Activated T-helper 17 cell treated with anti-CD3 and anti-CD28 coated beads, Interleukin-2, amount 50 U/mL, for 72 hours (primary cell): ENCODE data around the gene LPAR1. TPM values are rescaled to one million over a fixed set of nuclear protein-coding genes. Genes with fewer than 3 reads are reported as not detected.

ENCODE experiments used
- ATAC-seq: fragments of 150-1000 bp; cut with Tn5 transposase; replicated peaks from 2 replicates; pipeline ENCODE4 v1.10.0; 2021; ENCODE audit warnings: mild to moderate bottlenecking, moderate library complexity
- H3K27ac Mint-ChIP-seq: one replicate; pipeline ENCODE4 v1.8.0; 2022; ENCODE audit warnings: mixed read lengths
- H3K27me3 Mint-ChIP-seq: one replicate; pipeline ENCODE4 v1.8.0; 2022; ENCODE audit warnings: mixed read lengths
- H3K36me3 Mint-ChIP-seq: one replicate; pipeline ENCODE4 v1.8.0; 2022; ENCODE audit warnings: low read depth, mild to moderate bottlenecking, mixed read lengths
- H3K4me1 Mint-ChIP-seq: one replicate; pipeline ENCODE4 v1.8.0; 2022; ENCODE audit warnings: mixed read lengths
- H3K4me3 Mint-ChIP-seq: one replicate; pipeline ENCODE4 v1.8.0; 2022; ENCODE audit warnings: mild to moderate bottlenecking, mixed read lengths
- H3K9me3 Mint-ChIP-seq: one replicate; pipeline ENCODE4 v1.8.0; 2022; ENCODE audit warnings: mixed read lengths
- total RNA-seq, 2 donors: library from RNA; stranded (reverse); gene quantifications; one replicate each; pipeline ENCODE4 v1.2.3, GENCODE V29; 2022

The LPAR1 gene
- total RNA-seq, 2 donors from 2014 or later, result not detected

DNA sequence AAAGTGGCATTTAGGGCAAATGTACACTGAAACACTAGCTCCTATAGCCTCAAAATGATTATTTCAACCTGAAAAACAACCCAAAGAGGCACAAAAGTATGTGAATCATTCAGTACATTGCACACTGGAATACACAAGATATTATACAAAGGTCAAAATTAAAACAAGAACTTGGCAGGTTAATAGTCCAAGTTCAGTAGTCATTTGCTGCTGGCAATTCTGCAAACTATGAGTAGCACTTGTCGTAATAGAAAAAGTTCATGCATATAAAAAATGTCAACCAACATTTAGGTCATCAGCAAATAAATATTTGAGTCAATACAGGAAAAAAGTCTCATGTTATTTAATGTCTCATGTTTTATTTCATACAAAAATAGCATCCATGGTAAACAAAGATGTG, 98.7 kb downstream of the LPAR1 start:
- H3K27ac Mint-ChIP-seq, result no peak overlapping the region
- H3K36me3 Mint-ChIP-seq, result no peaks in the 10 kb centered on the region
- ATAC-seq, result no peak
- H3K27me3 Mint-ChIP-seq, result no peaks in the 10 kb centered on the region
- H3K4me1 Mint-ChIP-seq, result no peaks in the 10 kb centered on the region
- no peak overlapping the region for H3K4me3 Mint-ChIP-seq
- no peaks in the 10 kb centered on the region for H3K9me3 Mint-ChIP-seq

DNA sequence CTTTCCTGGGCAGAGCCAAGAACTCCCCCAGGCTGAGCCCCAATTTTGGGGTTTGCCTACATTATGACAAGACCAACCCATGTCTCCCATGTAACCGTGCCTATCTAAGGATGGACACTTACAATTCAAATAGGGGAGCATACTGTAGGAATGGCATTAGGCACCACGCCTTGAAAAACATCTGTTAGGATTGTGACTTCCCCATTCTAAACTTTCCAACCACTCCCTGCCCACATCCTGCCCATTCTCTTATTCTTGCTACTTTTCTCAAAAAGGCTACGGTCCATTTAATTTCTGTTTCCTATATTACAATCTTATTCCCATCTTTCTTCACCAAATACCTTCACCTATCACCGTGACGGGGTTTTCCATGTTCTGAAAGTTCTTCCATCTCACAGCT, 99.2 kb downstream of the LPAR1 start:
- no peak overlapping the region for H3K27ac Mint-ChIP-seq
- H3K9me3 Mint-ChIP-seq, result no peaks in the 10 kb centered on the region
- ATAC-seq, result no peak
- no peak overlapping the region for H3K4me3 Mint-ChIP-seq
- no peaks in the 10 kb centered on the region for H3K27me3 Mint-ChIP-seq
- H3K4me1 Mint-ChIP-seq, result no peaks in the 10 kb centered on the region
- H3K36me3 Mint-ChIP-seq, result no peaks in the 10 kb centered on the region

DNA sequence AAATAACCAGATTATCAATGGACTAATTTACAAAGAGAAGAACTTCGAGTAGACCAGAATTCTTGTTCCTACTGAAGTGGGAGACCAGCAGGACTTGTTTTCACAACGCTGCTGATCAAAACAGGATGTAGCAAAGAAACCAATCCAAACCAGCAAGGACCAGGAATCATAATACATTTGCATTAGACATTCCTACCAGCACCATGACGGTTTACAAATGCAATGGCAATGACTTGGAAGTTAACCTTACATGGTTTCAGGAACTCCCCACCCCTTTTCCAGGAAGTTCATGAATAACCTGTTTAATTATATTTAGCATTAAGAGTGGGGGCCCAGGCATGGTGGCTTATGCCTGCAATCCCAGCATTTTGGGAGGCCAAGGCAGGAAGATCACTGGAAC, 100.0 kb downstream of the LPAR1 start:
- Mint-ChIP-seq H3K27ac (no peak overlapping the region), H3K9me3 (no peaks in the 10 kb centered on the region), H3K27me3 (no peaks in the 10 kb centered on the region), H3K4me1 (no peaks in the 10 kb centered on the region), H3K36me3 (no peaks in the 10 kb centered on the region), H3K4me3 (no peak overlapping the region)
- no peak for ATAC-seq

GRCh38 chr9:110936719-110937452, 101.4 kb downstream of the LPAR1 start:
- Mint-ChIP-seq H3K9me3 (no peaks in the 10 kb centered on the region), H3K4me1 (no peaks in the 10 kb centered on the region), H3K4me3 (no peak overlapping the region), H3K36me3 (no peaks in the 10 kb centered on the region), H3K27ac (no peak overlapping the region), H3K27me3 (no peaks in the 10 kb centered on the region)
- ATAC-seq, result no peak

GRCh38 chr9:110936237-110936636, 102.0 kb downstream of the LPAR1 start:
- ATAC-seq, result no peak
- Mint-ChIP-seq H3K9me3 (no peaks in the 10 kb centered on the region), H3K36me3 (no peaks in the 10 kb centered on the region), H3K27me3 (no peaks in the 10 kb centered on the region), H3K27ac (no peak overlapping the region), H3K4me3 (no peak overlapping the region), H3K4me1 (no peaks in the 10 kb centered on the region)

- no peak overlapping the region for H3K27ac Mint-ChIP-seq
- H3K4me3 Mint-ChIP-seq, result no peak overlapping the region
- H3K27me3 Mint-ChIP-seq, result no peaks in the 10 kb centered on the region
- no peaks in the 10 kb centered on the region for H3K9me3 Mint-ChIP-seq
- no peaks in the 10 kb centered on the region for H3K36me3 Mint-ChIP-seq
- no peak for ATAC-seq
- H3K4me1 Mint-ChIP-seq, result no peaks in the 10 kb centered on the region
Measured at GRCh38 chr9:110935829-110936228, 102.4 kb downstream of the LPAR1 start.

GRCh38 chr9:110933350-110934001, 104.8 kb downstream of the LPAR1 start:
- ATAC-seq, result no peak
- H3K4me1 Mint-ChIP-seq, result no peaks in the 10 kb centered on the region
- no peak overlapping the region for H3K27ac Mint-ChIP-seq
- H3K36me3 Mint-ChIP-seq, result no peaks in the 10 kb centered on the region
- H3K9me3 Mint-ChIP-seq, result no peaks in the 10 kb centered on the region
- H3K27me3 Mint-ChIP-seq, result no peaks in the 10 kb centered on the region
- no peak overlapping the region for H3K4me3 Mint-ChIP-seq

DNA sequence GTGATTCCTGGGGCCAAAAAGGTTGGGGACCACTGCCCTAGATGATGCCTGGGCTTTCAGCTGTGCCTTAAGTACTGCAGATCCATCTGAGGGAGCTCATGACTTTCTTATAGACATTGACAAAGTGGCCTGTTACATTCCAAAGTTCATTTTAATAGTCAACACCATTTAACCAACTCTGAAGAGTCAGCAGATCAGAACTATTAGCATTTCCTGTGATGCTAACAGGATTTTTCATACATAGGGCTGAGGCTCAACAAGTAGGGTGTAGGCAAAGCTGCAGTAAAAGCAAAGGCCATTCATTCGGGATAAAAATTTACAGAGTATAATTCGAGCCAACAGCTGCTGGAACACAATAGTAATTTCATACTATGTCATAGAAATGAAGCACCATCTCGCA, 105.4 kb downstream of the LPAR1 start:
- no peaks in the 10 kb centered on the region for H3K9me3 Mint-ChIP-seq
- no peaks in the 10 kb centered on the region for H3K27me3 Mint-ChIP-seq
- H3K4me1 Mint-ChIP-seq, result no peaks in the 10 kb centered on the region
- H3K36me3 Mint-ChIP-seq, result no peaks in the 10 kb centered on the region
- H3K27ac Mint-ChIP-seq, result no peak overlapping the region
- ATAC-seq, result no peak
- no peak overlapping the region for H3K4me3 Mint-ChIP-seq

GRCh38 chr9:110928599-110928998, 109.7 kb downstream of the LPAR1 start:
- no peaks in the 10 kb centered on the region for H3K4me1 Mint-ChIP-seq

DNA sequence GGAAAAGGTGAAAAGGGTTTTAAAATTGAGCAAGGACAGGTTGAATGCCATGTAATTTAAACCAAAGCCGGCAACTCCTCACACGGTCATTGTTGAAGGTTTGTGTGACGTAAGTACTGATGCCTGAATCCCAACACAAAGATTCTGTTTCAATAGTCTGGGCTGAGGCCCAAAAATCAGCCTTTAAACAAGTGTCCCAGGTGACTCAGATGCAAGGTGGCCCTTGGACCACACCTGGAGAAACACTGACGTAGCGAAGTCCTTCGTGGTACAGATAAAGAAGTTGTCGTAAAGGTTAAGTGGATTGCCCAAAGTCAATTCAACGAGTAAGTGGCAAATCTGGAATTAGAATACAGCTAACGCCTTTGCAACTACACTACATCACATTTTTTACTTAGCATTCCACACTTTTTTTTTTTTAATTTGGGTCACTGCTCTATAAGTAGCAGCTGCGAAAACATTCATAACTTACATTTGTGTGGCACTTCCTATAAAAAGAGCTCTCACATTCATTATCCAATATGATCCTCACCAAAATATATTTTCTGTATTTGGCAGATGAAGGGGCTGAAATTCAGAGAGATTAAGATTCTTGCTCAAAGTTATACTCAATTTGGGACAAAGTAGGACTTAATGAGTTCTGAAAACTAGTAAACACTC, 111.3 kb downstream of the LPAR1 start:
- no peak overlapping the region for H3K4me3 Mint-ChIP-seq
- H3K9me3 Mint-ChIP-seq, result no peaks in the 10 kb centered on the region
- no peaks in the 10 kb centered on the region for H3K4me1 Mint-ChIP-seq
- H3K27ac Mint-ChIP-seq, result no peak overlapping the region
- H3K36me3 Mint-ChIP-seq, result no peaks in the 10 kb centered on the region
- ATAC-seq, result no peak
- no peaks in the 10 kb centered on the region for H3K27me3 Mint-ChIP-seq

More at GRCh38 chr9:110928599-110928998, 109.7 kb downstream of the LPAR1 start:
- no peaks in the 10 kb centered on the region for H3K27me3 Mint-ChIP-seq
- no peaks in the 10 kb centered on the region for H3K36me3 Mint-ChIP-seq
- no peak overlapping the region for H3K27ac Mint-ChIP-seq
- ATAC-seq, result no peak
- H3K9me3 Mint-ChIP-seq, result no peaks in the 10 kb centered on the region
- H3K4me3 Mint-ChIP-seq, result no peak overlapping the region

- H3K9me3 Mint-ChIP-seq, result no peaks in the 10 kb centered on the region
- H3K4me3 Mint-ChIP-seq, result no peak overlapping the region
- no peaks in the 10 kb centered on the region for H3K27me3 Mint-ChIP-seq
- no peak for ATAC-seq
- H3K36me3 Mint-ChIP-seq, result no peaks in the 10 kb centered on the region
- H3K4me1 Mint-ChIP-seq, result no peaks in the 10 kb centered on the region
- H3K27ac Mint-ChIP-seq, result no peak overlapping the region
Measured at GRCh38 chr9:110923601-110924000, 114.7 kb downstream of the LPAR1 start.

GRCh38 chr9:110922145-110922544, 116.1 kb downstream of the LPAR1 start:
- Mint-ChIP-seq H3K4me3 (no peak overlapping the region), H3K27me3 (no peaks in the 10 kb centered on the region), H3K4me1 (no peaks in the 10 kb centered on the region), H3K36me3 (no peaks in the 10 kb centered on the region), H3K27ac (no peak overlapping the region), H3K9me3 (no peaks in the 10 kb centered on the region)
- ATAC-seq, result no peak

DNA sequence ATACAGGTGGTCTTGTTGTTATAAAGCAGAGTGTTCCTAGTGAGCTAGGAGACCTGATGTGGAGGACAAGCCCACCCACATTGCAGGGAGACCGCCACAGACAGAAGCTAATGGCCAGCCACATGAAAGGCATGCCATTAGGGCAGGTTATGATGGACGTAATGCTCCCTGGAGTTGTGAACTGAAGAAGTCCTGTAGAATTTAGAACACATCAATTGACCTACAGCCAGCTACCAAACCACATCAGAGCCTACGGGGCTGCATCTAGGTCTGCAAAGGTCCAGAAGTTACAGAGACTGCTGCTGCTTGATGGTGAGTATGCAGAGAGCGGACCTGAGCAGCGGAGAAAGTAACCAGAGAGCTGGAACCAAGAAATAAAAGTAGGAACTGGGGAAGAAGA, 116.6 kb downstream of the LPAR1 start:
- Mint-ChIP-seq H3K9me3 (no peaks in the 10 kb centered on the region), H3K36me3 (no peaks in the 10 kb centered on the region), H3K27me3 (no peaks in the 10 kb centered on the region), H3K27ac (no peak overlapping the region), H3K4me3 (no peak overlapping the region), H3K4me1 (no peaks in the 10 kb centered on the region)
- no peak for ATAC-seq

DNA sequence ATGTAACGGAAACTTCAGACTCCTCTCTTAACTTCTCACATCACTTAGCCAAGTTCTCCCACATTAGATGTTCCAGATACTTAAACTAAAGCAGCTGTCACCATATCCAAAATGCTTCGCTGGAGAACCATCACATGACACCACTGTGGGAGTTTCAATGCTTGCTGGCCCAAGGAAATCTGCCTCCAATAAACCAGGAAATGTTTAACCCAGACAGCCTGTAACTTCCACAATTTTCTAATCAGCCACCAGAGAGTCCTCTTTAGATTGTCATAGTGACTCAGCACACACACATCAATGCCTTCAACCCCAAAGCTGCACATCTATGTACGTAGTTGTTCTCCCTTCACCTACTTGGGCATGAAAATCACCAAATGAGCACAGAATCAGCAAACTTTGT, 118.7 kb downstream of the LPAR1 start:
- ATAC-seq, result no peak
- no peak overlapping the region for H3K27ac Mint-ChIP-seq

GRCh38 chr9:110919050-110919435, 119.2 kb downstream of the LPAR1 start:
- H3K36me3 Mint-ChIP-seq, result no peaks in the 10 kb centered on the region

More for the DNA sequence above, 118.7 kb downstream of the LPAR1 start:
- H3K9me3 Mint-ChIP-seq, result peaks cover 4% of the 10 kb centered on the region
- no peaks in the 10 kb centered on the region for H3K36me3 Mint-ChIP-seq
- no peaks in the 10 kb centered on the region for H3K27me3 Mint-ChIP-seq
- no peak overlapping the region for H3K4me3 Mint-ChIP-seq
- H3K4me1 Mint-ChIP-seq, result no peaks in the 10 kb centered on the region

More at GRCh38 chr9:110919050-110919435, 119.2 kb downstream of the LPAR1 start:
- ATAC-seq, result no peak
- no peaks in the 10 kb centered on the region for H3K4me1 Mint-ChIP-seq
- H3K27ac Mint-ChIP-seq, result no peak overlapping the region
- no peak overlapping the region for H3K4me3 Mint-ChIP-seq
- H3K9me3 Mint-ChIP-seq, result peaks cover 4% of the 10 kb centered on the region
- no peaks in the 10 kb centered on the region for H3K27me3 Mint-ChIP-seq
